ENCODE measurements around the gene ANKRD40. TPM values are rescaled to one million over a fixed set of nuclear protein-coding genes. Genes with fewer than 3 reads are reported as not detected.

Gene ANKRD40
- total and polyA plus RNA-seq, 4 donors = 6.2 to 15.1 (median 9.7) TPM

DNA sequence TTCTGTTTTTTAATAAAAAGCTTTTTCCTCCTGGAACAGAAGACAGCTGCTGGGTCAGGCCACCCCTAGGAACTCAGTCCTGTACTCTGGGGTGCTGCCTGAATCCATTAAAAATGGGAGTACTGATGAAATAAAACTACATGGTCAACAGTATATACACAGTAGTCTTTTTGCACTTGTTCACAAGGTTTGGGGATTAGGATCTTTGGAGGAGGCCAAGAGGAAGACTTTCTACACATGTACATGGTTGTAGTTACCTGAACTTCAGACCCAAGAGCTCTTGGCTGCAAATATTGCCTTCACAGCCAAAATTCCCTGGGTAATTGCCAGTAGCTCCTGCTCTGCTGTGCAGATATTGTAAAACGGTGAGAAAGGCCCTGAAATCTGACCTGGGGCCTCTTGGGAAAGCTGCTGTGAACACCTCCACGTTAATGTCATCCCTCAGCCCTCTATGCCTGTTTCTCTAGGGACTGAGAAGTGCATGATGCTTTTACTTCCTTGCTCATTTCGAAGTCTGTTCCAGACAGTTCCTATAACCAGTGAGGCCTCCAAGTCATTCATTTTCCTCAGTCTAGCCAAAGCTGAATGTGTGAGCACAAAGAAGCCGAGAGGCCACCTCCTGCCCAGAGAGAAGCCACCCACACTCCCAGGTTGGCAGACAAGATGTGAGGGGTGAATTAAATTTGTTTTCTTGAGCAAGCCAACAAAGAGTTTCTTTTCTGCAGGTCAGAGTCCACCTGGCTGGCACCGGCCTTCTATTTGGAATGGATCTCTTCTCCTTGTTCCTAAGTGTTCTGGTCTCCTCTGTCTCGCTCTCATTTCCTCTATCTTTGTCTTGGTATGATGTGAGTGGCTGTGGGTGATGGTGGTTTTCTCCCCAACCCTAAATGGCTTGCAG, 15.9 kb downstream of the ANKRD40 start:
- TF ChIP-seq YY1 (IDR thresholded peaks at IDR 0.05) (no peak), RXRA (IDR thresholded peaks at IDR 0.05) (peak in 1 of 2 donors; percentile 81), HNF4G (IDR thresholded peaks at IDR 0.05) (peak; percentile 50), TAF1 (conservative IDR thresholded peaks at IDR 0.05) (no peak), HNF4A (conservative IDR thresholded peaks at IDR 0.05) (peak; percentile 82 to 88), NR2F2 (IDR thresholded peaks at IDR 0.05) (peak; percentile 26), EGR1 (IDR thresholded peaks at IDR 0.05; ENCODE audit: low read depth in 2 of 2) (peak in 1 of 2 donors; percentile 45), FOXA2 (IDR thresholded peaks at IDR 0.05) (peak; percentile 26), ATF3 (IDR thresholded peaks at IDR 0.05) (no peak), FOXA1 (IDR thresholded peaks at IDR 0.05) (no peak), JUND (IDR thresholded peaks at IDR 0.05) (peak in 1 of 2 donors; percentile 36), GABPA (IDR thresholded peaks at IDR 0.05 in 1 of 2, conservative IDR thresholded peaks at IDR 0.05 in 1 of 2) (no peak), CTCF (IDR thresholded peaks at IDR 0.05; ENCODE audit: low read depth, low read length, missing input control) (no peak), MAX (IDR thresholded peaks at IDR 0.05) (peak; percentile 44), RAD21 (IDR thresholded peaks at IDR 0.05) (peak; percentile 39 to 47), SP1 (IDR thresholded peaks at IDR 0.05) (peak; percentile 72)
- TF ChIP-seq, protein P1, sequence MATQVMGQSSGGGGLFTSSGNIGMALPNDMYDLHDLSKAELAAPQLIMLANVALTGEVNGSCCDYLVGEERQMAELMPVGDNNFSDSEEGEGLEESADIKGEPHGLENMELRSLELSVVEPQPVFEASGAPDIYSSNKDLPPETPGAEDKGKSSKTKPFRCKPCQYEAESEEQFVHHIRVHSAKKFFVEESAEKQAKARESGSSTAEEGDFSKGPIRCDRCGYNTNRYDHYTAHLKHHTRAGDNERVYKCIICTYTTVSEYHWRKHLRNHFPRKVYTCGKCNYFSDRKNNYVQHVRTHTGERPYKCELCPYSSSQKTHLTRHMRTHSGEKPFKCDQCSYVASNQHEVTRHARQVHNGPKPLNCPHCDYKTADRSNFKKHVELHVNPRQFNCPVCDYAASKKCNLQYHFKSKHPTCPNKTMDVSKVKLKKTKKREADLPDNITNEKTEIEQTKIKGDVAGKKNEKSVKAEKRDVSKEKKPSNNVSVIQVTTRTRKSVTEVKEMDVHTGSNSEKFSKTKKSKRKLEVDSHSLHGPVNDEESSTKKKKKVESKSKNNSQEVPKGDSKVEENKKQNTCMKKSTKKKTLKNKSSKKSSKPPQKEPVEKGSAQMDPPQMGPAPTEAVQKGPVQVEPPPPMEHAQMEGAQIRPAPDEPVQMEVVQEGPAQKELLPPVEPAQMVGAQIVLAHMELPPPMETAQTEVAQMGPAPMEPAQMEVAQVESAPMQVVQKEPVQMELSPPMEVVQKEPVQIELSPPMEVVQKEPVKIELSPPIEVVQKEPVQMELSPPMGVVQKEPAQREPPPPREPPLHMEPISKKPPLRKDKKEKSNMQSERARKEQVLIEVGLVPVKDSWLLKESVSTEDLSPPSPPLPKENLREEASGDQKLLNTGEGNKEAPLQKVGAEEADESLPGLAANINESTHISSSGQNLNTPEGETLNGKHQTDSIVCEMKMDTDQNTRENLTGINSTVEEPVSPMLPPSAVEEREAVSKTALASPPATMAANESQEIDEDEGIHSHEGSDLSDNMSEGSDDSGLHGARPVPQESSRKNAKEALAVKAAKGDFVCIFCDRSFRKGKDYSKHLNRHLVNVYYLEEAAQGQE (IDR thresholded peaks at IDR 0.05) = peak; percentile 22
- TF ChIP-seq, protein P2, sequence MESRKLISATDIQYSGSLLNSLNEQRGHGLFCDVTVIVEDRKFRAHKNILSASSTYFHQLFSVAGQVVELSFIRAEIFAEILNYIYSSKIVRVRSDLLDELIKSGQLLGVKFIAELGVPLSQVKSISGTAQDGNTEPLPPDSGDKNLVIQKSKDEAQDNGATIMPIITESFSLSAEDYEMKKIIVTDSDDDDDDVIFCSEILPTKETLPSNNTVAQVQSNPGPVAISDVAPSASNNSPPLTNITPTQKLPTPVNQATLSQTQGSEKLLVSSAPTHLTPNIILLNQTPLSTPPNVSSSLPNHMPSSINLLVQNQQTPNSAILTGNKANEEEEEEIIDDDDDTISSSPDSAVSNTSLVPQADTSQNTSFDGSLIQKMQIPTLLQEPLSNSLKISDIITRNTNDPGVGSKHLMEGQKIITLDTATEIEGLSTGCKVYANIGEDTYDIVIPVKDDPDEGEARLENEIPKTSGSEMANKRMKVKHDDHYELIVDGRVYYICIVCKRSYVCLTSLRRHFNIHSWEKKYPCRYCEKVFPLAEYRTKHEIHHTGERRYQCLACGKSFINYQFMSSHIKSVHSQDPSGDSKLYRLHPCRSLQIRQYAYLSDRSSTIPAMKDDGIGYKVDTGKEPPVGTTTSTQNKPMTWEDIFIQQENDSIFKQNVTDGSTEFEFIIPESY (IDR thresholded peaks at IDR 0.05) = peak; percentile 54
- Histone ChIP-seq H3K27ac (ENCODE audit: low read depth in 1 of 2, low read length in 2 of 2) (peak overlapping the region; percentile 15 to 71), H3K9me3 (ENCODE audit: control insufficient read depth in 4 of 4, low read length in 3 of 4) (no peaks in the 10 kb centered on the region), H3K9ac (ENCODE audit: low read depth in 1 of 2, low read length in 2 of 2) (no peak overlapping the region), H3K4me3 (ENCODE audit: low read depth in 1 of 3, low read length in 3 of 3) (no peak overlapping the region), H3K27me3 (ENCODE audit: control insufficient read depth in 4 of 4, insufficient read depth in 4 of 4, low read length in 3 of 4) (no peaks in the 10 kb centered on the region), H3K36me3 (ENCODE audit: control insufficient read depth in 4 of 4, insufficient read depth in 3 of 4, low read depth in 1 of 4, low read length in 3 of 4) (peaks cover 0 to 18% (median 14%) of the 10 kb centered on the region in 4 donors), H3K4me1 (ENCODE audit: control insufficient read depth in 4 of 4, insufficient read depth in 4 of 4, low read length in 3 of 4) (peaks cover 29 to 69% (median 62%) of the 10 kb centered on the region in 4 donors)
- DNase-seq (ENCODE audit: low spot score) = no peak
- 37% methylated on average over 6 of the region's 6 CpGs for WGBS

All from liver (tissue), 9 donors.